ENCODE data around the gene LGR6. TPM values are rescaled to one million over a fixed set of nuclear protein-coding genes. Genes with fewer than 3 reads are reported as not detected.

LGR6 gene
- total RNA-seq, 1 experiment from 2014 or later, result 1.0 TPM

DNA sequence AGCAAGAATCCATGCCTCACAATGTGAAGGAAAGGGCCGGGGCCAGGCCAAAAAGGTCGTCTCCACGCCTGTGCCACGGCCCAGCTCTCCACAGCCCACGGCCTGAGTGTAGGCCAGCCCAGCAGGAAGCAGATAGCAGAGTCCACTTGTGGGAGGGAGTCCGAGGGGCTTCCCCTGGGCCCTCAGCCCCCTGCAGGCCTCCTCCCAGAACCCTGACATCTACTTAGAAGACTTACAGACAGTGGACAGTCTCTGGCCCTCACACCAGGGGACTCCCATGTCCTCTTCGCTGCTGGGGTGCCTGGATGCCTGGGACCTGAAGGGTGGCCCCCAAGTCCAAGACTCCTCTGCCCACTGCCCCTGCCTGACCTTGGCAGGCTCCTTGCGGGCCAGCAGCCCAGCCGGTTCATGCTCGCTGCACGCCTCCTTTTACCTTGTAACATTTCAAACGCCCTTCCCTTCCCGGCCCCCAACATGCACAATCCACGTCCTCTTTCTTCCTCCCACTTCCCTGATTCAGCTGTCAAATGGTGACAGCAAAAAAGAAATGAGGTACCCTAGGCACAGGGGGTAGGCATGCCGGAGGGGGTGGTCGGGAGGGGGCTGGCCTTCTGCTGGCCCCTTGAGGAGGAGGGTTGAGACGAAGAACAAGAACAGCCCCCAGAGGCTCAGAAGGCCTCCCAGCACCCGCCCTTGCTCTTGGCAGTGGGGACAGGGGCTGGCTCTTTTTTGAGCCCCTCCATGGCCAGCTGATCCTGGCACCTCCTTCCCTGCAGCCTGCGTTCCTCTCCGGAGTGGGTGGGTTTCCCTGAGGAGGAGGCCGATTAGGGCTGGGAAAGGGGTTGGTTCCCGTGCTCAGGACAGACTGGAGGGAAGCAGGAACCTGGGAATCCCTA, 32.2 kb upstream of the LGR6 start:
- Histone ChIP-seq H3K4me1 (ENCODE audit: insufficient read depth, low read length) (peaks cover 8% of the 10 kb centered on the region; the same call in 1 of the 2 replicates), H3K27ac (ENCODE audit: insufficient read length, low read depth, low read length) (no peak overlapping the region), H3K23me2 (ENCODE audit: insufficient read length, low read depth, low read length, poor library complexity, severe bottlenecking) (no peaks in the 10 kb centered on the region), H3K4ac (ENCODE audit: low read depth, low read length) (no peak overlapping the region), H3K56ac (ENCODE audit: insufficient read length, low read depth, low read length) (no peak overlapping the region), H3K79me2 (ENCODE audit: insufficient read depth, low read length) (no peaks in the 10 kb centered on the region), H3K18ac (ENCODE audit: insufficient read length, low read depth, low read length) (no peak overlapping the region), H3K79me1 (ENCODE audit: insufficient read depth, low read depth, low read length, poor library complexity, severe bottlenecking) (no peaks in the 10 kb centered on the region), H3K4me2 (ENCODE audit: insufficient read depth, insufficient read length, low read length) (no peak overlapping the region), H2BK120ac (ENCODE audit: low read depth, low read length, poor library complexity, severe bottlenecking) (no peak overlapping the region), H2BK5ac (ENCODE audit: insufficient read length, low read length) (no peak overlapping the region), H4K5ac (ENCODE audit: insufficient read length, low read depth, low read length) (no peak overlapping the region), H2BK20ac (ENCODE audit: low read depth, low read length, poor library complexity, severe bottlenecking) (no peak overlapping the region), H4K8ac (replicated peaks; ENCODE audit: insufficient read length, low read depth, low read length) (no peak overlapping the region), H3K9ac (ENCODE audit: extremely low read depth, insufficient read length, low read length) (no peak overlapping the region), H2AFZ (ENCODE audit: low read length) (no peak overlapping the region), H2AK5ac (ENCODE audit: insufficient read length, low read length) (no peak overlapping the region), H2BK15ac (ENCODE audit: low read depth, low read length) (no peak overlapping the region), H4K91ac (ENCODE audit: insufficient read length, low read depth, low read length) (no peak overlapping the region), H2BK12ac (ENCODE audit: insufficient read length, low read depth, low read length) (no peak overlapping the region), H3K27me3 (ENCODE audit: insufficient read depth, low read length) (no peaks in the 10 kb centered on the region), H4K20me1 (ENCODE audit: control insufficient read depth, insufficient read depth, insufficient read length) (no peaks in the 10 kb centered on the region), H3K23ac (ENCODE audit: insufficient read length, low read depth, low read length) (no peak overlapping the region), H3K9me3 (ENCODE audit: control insufficient read depth, low read depth, low read length) (no peaks in the 10 kb centered on the region), H3K14ac (ENCODE audit: insufficient read depth, low read length) (no peak overlapping the region), H3T11ph (ENCODE audit: low read length) (no peak overlapping the region)
- no peak overlapping the region; a peak in 1 of 5 replicates for H3K4me3 Mint-ChIP-seq
- H3K4me1 Mint-ChIP-seq, result peaks cover 34 to 55% of the 10 kb centered on the region in 2 experiments
- peak; percentile 30 for DNase-seq
- H3K27ac Mint-ChIP-seq, result peak overlapping the region in 1 of 3 experiments; percentile 46; a peak in 1 of 7 replicates
- no peaks in the 10 kb centered on the region; the same call in 1 of the 2 replicates for H3K27me3 Mint-ChIP-seq (ENCODE audit: low read depth)
- H3K9me3 Mint-ChIP-seq, result no peaks in the 10 kb centered on the region
- TF ChIP-seq CTCF (conservative IDR thresholded peaks at IDR 0.05), result no peak
- WGBS (ENCODE audit: extremely low coverage, insufficient read length, low lambda C conversion rate), result no CpG with 5 or more reads among the region's 22 CpGs
- no peaks in the 10 kb centered on the region; a peak in 1 of 7 replicates for H3K36me3 Mint-ChIP-seq (ENCODE audit: insufficient read depth in 1 of 3, low read depth in 3 of 3)

Measured in H9 (cell line).